ENCODE data around the gene MTHFD1L. TPM values are rescaled to one million over a fixed set of nuclear protein-coding genes. Genes with fewer than 3 reads are reported as not detected.
"Not testable (repeated sequence)": the region's sequence is repeated elsewhere in the genome, so short reads cannot be mapped to it uniquely, and the experiment has no call there.

Gene MTHFD1L
- total RNA-seq (100 to 1,000 TPM; 102 to 108 TPM), polyA plus RNA-seq (5.8 TPM)

DNA sequence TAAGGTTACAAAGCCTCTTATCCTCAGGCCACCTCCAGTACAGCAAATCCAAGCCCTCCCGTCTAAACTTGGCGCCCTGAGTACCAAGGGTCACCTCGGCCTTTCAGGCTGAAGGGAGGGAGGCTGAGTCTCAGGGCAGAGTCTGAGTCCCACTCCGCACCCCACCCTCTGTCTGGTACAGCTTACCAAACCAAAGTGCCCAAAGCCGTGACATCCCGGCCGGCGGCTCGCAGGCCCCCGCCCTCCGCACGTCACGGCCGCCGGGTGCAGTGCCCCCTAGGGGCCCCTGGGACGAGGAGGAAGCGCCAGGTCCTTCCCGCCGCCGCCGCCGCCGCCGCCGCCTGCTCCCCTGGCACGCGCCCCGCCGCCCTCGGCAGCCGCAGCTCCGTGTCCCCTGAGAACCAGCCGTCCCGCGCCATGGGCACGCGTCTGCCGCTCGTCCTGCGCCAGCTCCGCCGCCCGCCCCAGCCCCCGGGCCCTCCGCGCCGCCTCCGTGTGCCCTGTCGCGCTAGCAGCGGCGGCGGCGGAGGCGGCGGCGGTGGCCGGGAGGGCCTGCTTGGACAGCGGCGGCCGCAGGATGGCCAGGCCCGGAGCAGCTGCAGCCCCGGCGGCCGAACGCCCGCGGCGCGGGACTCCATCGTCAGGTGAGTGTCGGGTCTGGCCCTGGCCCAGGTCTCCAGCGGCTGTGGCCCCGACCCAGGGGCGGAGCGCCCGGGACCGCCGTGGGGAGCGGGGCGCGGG, at the start of gene MTHFD1L:
Gene MTHFD1L, plus strand, starts transcription at position 297 of the 741 bp plus-strand sequence. Its CDS starts 121 bp downstream, at position 418.
- Histone ChIP-seq H3K36me3 (ENCODE audit: insufficient read depth, low read length) (no peaks in the 10 kb centered on the region), H3K27me3 (ENCODE audit: insufficient read depth, low read length, poor library complexity, severe bottlenecking) (peaks cover 2% of the 10 kb centered on the region), H3K4me1 (ENCODE audit: insufficient read depth, low read length) (peaks cover 11% of the 10 kb centered on the region), H3K4me3 (ENCODE audit: low read length) (peak within 1 kb of the TSS; percentile 74), H3K27ac (ENCODE audit: low read depth, low read length) (peak within 1 kb of the TSS; percentile 51), H3K9me3 (ENCODE audit: low read length) (no peaks in the 10 kb centered on the region)
- Mint-ChIP-seq H3K4me3 (peak within 1 kb of the TSS; percentile 82 to 94 (median 91)), H3K36me3 (no peaks in the 10 kb centered on the region), H3K4me1 (peaks cover 9 to 15% (median 10%) of the 10 kb centered on the region in 3 donors), H3K27ac (peak within 1 kb of the TSS in 6 of 8 donors; percentile 76 to 97 (median 92)), H3K9me3 (no peaks in the 10 kb centered on the region), H3K27me3 (peaks cover 7 to 21% of the 10 kb centered on the region in 2 donors)
- ChIA-PET POLR2A (no interaction called here), CTCF (interaction anchor here (0.7 to 1.4 kb wide), 4 partner anchors 9 to 27 kb away, joined by 3 read pairs; no protein-coding TSS in a partner anchor)
- peak; percentile 50 to 75 (median 67) for DNase-seq

DNA sequence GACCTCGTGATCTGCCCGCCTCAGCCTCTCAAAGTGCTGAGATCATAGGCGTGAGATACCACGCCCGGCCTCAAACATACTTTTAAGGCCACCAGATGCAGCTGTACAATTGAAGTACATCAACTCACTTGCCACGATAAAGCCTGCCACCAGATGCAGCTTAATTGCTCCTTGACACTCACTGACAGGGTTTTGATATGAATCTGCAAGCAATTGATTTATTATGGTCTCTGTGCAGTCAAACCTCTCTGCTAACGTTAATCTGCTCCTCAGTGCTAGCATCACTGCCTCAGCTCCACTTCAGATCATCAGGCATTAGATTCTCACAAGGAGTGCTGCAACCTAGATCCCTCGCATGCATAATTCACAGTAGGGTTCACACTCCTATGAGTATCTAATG, 48.9 kb upstream of the MTHFD1L start:
- DNase-seq; H3K27me3 ChIP-seq (ENCODE audit: insufficient read depth, low read length, poor library complexity, severe bottlenecking); H3K9me3 Mint-ChIP-seq; POLR2A ChIA-PET; H3K9me3 ChIP-seq (ENCODE audit: low read length); H3K4me1 ChIP-seq (ENCODE audit: insufficient read depth, low read length); H3K4me3 ChIP-seq (ENCODE audit: low read length); H3K36me3 ChIP-seq (ENCODE audit: insufficient read depth, low read length); H3K27ac Mint-ChIP-seq; H3K4me3 Mint-ChIP-seq; H3K27me3 Mint-ChIP-seq; H3K27ac ChIP-seq (ENCODE audit: low read depth, low read length): not testable (repeated sequence)
- CTCF ChIA-PET = interaction anchor here (0.7 to 5.9 kb wide), 4 partner anchors 9 to 475 kb away, joined by 3 to 95 read pairs (median 10); no protein-coding TSS in a partner anchor
- H3K4me1 Mint-ChIP-seq = peaks cover 10 to 22% (median 20%) of the 10 kb centered on the region in 3 donors
- H3K36me3 Mint-ChIP-seq = peaks cover 0 to 15% (median 2%) of the 10 kb centered on the region in 3 donors

DNA sequence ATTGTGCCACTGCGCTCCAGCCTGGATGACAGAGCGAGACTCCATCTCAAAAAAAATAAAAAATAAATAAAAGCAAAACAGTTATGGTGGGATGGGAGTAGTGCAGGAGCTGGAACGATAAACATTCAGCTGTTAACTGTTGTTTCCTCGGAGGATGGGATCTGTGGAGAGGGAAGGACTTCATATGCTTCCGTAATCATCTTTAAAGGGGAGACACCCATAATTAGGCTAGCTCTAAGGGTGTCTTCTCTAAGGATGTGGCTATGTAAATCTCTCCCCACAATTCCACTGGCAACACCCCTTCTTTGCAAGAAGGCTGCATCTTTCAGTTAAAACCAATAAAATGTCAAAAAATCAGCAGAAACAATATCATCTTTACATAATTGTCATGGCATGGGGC, 42.6 kb upstream of the MTHFD1L start:
- H3K4me3 ChIP-seq (ENCODE audit: low read length) = no peak overlapping the region
- H3K9me3 ChIP-seq (ENCODE audit: low read length) = no peaks in the 10 kb centered on the region
- no peaks in the 10 kb centered on the region for H3K4me1 ChIP-seq (ENCODE audit: insufficient read depth, low read length)
- H3K36me3 ChIP-seq (ENCODE audit: insufficient read depth, low read length) = no peaks in the 10 kb centered on the region
- H3K27me3 ChIP-seq (ENCODE audit: insufficient read depth, low read length, poor library complexity, severe bottlenecking) = no peaks in the 10 kb centered on the region
- ChIA-PET CTCF (interaction anchor here (1.1 to 2.4 kb wide), 2 partner anchors 405 to 413 kb away, joined by 3 to 8 read pairs; no protein-coding TSS in a partner anchor), POLR2A (no interaction called here)
- Mint-ChIP-seq H3K4me3 (no peak overlapping the region), H3K27ac (no peak overlapping the region), H3K36me3 (peaks cover 0 to 31% (median 1%) of the 10 kb centered on the region in 3 donors), H3K27me3 (no peaks in the 10 kb centered on the region), H3K4me1 (peaks cover 0 to 3% (median 0%) of the 10 kb centered on the region in 3 donors), H3K9me3 (no peaks in the 10 kb centered on the region)
- no peak overlapping the region for H3K27ac ChIP-seq (ENCODE audit: low read depth, low read length)
- no peak for DNase-seq

DNA sequence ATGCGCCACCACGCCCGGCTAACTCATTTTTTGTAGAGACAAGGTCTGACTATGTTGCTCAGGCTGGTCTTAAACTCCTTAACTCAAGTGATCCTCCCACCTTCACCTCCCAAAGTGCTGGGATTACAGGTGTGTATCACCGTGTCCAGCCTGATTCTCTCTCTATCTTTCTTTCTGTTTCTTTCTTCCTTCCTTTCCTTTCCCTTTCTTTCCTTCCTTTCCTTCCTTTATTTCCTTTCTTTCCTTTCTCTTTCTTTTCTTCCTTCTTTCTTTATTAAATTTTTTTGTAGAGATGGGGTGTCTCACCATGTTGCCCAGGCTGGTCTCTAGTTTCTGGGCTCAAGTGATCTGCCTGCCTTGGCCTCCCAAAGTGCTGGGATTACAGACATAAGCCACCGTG, 38.7 kb upstream of the MTHFD1L start:
- Histone ChIP-seq H3K27ac (ENCODE audit: low read depth, low read length) (no peak overlapping the region), H3K27me3 (ENCODE audit: insufficient read depth, low read length, poor library complexity, severe bottlenecking) (no peaks in the 10 kb centered on the region), H3K4me1 (ENCODE audit: insufficient read depth, low read length) (no peaks in the 10 kb centered on the region), H3K9me3 (ENCODE audit: low read length) (no peaks in the 10 kb centered on the region), H3K4me3 (ENCODE audit: low read length) (no peak overlapping the region), H3K36me3 (ENCODE audit: insufficient read depth, low read length) (no peaks in the 10 kb centered on the region)
- DNase-seq = no peak
- no peak overlapping the region for H3K4me3 Mint-ChIP-seq
- H3K4me1 Mint-ChIP-seq = no peaks in the 10 kb centered on the region
- H3K36me3 Mint-ChIP-seq = peaks cover 0 to 32% (median 1%) of the 10 kb centered on the region in 3 donors
- ChIA-PET POLR2A (no interaction called here), CTCF (interaction anchor here (2.8 kb wide), 1 partner anchor 11 kb away, joined by 15 read pairs; no protein-coding TSS in a partner anchor)
- H3K9me3 Mint-ChIP-seq = no peaks in the 10 kb centered on the region
- no peaks in the 10 kb centered on the region for H3K27me3 Mint-ChIP-seq
- peak overlapping the region in 1 of 8 donors; percentile 86 for H3K27ac Mint-ChIP-seq

DNA sequence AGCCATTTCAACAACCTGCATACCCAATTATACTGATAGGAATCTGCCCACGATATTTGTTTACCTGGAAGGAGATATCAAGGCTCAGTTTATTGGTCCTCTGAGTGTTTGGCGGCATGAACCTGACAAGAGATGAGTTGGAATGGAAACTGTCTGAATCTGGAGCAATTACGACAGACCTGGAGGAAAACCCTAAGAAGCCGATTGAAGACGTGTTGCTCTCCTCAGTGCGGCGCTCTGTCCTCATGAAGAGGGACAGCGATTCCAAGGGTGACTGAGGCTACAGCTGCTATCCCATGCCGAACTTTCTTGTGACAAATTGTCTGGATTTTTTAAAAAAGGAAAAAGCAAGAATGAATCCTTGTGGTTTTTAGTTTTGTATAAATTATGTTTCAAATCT, 37.4 kb upstream of the MTHFD1L start:
- H3K4me3 ChIP-seq (ENCODE audit: low read length); H3K27ac ChIP-seq (ENCODE audit: low read depth, low read length); DNase-seq; CTCF ChIA-PET; H3K27me3 Mint-ChIP-seq; H3K9me3 ChIP-seq (ENCODE audit: low read length); POLR2A ChIA-PET; H3K36me3 ChIP-seq (ENCODE audit: insufficient read depth, low read length); H3K4me1 Mint-ChIP-seq; H3K9me3 Mint-ChIP-seq; H3K4me3 Mint-ChIP-seq; H3K4me1 ChIP-seq (ENCODE audit: insufficient read depth, low read length); H3K27me3 ChIP-seq (ENCODE audit: insufficient read depth, low read length, poor library complexity, severe bottlenecking): not testable (repeated sequence)
- Mint-ChIP-seq H3K36me3 (peaks cover 0 to 26% (median 1%) of the 10 kb centered on the region in 3 donors), H3K27ac (peak overlapping the region in 1 of 8 donors; percentile 8)

DNA sequence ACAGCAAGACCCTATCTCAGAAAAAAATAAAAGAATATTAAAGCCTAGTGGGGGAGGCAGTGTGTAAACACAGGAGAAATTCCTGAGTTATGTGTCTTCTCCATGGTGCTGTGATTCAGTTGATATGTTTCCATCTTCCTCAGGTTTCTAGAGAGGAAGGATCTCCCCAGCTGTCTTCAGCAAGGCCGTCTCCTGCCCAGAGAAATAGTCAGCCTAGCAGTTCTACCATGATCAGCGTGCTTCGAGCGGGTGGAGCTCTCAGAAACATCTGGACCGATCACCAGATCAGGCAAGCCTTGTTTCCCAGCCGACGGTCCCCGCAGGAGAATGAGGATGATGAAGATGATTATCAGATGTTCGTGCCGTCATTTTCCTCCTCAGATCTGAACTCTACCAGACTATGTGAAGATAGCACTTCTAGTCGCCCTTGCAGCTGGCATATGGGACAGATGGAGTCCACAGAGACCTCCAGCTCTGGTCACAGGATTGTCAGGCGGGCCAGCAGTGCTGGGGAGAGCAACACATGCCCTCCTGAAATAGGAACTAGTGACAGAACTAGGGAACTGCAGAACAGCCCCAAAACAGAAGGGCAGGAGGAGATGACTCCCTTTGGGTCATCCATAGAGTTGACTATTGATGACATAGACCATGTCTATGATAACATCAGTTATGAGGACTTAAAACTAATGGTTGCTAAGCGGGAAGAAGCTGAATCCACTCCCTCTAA, 34.9 kb upstream of the MTHFD1L start:
- Mint-ChIP-seq H3K4me3 (no peak overlapping the region), H3K9me3 (no peaks in the 10 kb centered on the region), H3K36me3 (peaks cover 0 to 35% (median 1%) of the 10 kb centered on the region in 3 donors), H3K4me1 (no peaks in the 10 kb centered on the region), H3K27ac (no peak overlapping the region), H3K27me3 (peaks cover 0 to 1% of the 10 kb centered on the region in 2 donors)
- no peak for DNase-seq
- CTCF ChIA-PET = no interaction called here
- POLR2A ChIA-PET = no interaction called here
- no peak overlapping the region for H3K4me3 ChIP-seq (ENCODE audit: low read length)
- no peaks in the 10 kb centered on the region for H3K4me1 ChIP-seq (ENCODE audit: insufficient read depth, low read length)
- H3K9me3 ChIP-seq (ENCODE audit: low read length) = no peaks in the 10 kb centered on the region
- H3K27ac ChIP-seq (ENCODE audit: low read depth, low read length) = no peak overlapping the region
- no peaks in the 10 kb centered on the region for H3K27me3 ChIP-seq (ENCODE audit: insufficient read depth, low read length, poor library complexity, severe bottlenecking)
- no peaks in the 10 kb centered on the region for H3K36me3 ChIP-seq (ENCODE audit: insufficient read depth, low read length)

DNA sequence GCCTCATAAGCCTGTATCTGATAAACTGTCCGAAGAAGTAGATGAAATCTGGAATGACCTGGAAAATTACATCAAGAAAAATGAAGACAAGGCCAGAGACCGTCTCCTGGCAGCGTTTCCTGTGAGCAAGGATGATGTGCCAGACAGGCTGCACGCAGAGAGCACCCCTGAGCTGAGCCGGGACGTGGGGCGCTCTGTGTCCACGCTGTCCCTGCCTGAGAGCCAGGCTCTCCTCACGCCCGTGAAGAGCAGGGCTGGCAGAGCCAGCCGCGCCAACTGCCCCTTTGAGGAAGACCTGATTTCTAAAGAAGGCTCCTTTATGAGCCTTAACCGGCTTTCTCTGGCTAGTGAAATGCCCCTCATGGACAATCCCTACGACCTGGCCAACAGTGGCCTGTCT, 33.9 kb upstream of the MTHFD1L start:
- no peaks in the 10 kb centered on the region for H3K4me1 Mint-ChIP-seq
- peaks cover 0 to 1% of the 10 kb centered on the region in 2 donors for H3K27me3 Mint-ChIP-seq
- DNase-seq = no peak

DNA sequence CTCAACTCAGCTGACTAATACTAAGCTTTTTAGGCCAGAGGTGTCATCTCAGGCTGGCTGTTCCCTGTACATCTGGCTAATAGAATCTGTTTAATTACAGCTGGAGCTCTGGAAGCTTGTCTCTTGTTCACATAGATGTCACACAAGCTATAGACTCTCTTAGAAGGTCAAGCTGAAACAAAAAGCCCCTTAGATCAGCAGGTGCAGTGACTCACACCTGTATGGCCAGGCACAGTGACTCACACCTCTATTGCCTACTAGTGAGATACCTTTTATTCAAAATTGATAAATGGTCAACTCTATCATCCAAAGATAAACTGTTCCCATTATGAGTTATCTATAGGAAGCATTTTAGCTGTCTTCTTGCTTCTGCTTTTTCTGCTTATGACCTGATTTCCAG, 29.9 kb upstream of the MTHFD1L start:
- Histone ChIP-seq H3K27me3 (ENCODE audit: insufficient read depth, low read length, poor library complexity, severe bottlenecking) (no peaks in the 10 kb centered on the region), H3K36me3 (ENCODE audit: insufficient read depth, low read length) (no peaks in the 10 kb centered on the region), H3K27ac (ENCODE audit: low read depth, low read length) (no peak overlapping the region), H3K4me3 (ENCODE audit: low read length) (no peak overlapping the region), H3K4me1 (ENCODE audit: insufficient read depth, low read length) (no peaks in the 10 kb centered on the region), H3K9me3 (ENCODE audit: low read length) (no peaks in the 10 kb centered on the region)
- H3K36me3 Mint-ChIP-seq = peaks cover 0 to 39% (median 0%) of the 10 kb centered on the region in 3 donors
- peaks cover 0 to 1% of the 10 kb centered on the region in 2 donors for H3K27me3 Mint-ChIP-seq
- no peak overlapping the region for H3K27ac Mint-ChIP-seq
- H3K4me1 Mint-ChIP-seq = no peaks in the 10 kb centered on the region
- H3K9me3 Mint-ChIP-seq = no peaks in the 10 kb centered on the region
- ChIA-PET CTCF (interaction anchor here (1.7 to 2.4 kb wide), 2 partner anchors 18 to 417 kb away, joined by 4 to 5 read pairs; no protein-coding TSS in a partner anchor), POLR2A (no interaction called here)
- DNase-seq = no peak
- H3K4me3 Mint-ChIP-seq = no peak overlapping the region

More for the DNA sequence above, 33.9 kb upstream of the MTHFD1L start:
- Histone ChIP-seq H3K36me3 (ENCODE audit: insufficient read depth, low read length) (no peaks in the 10 kb centered on the region), H3K4me3 (ENCODE audit: low read length) (no peak overlapping the region), H3K27ac (ENCODE audit: low read depth, low read length) (no peak overlapping the region), H3K4me1 (ENCODE audit: insufficient read depth, low read length) (no peaks in the 10 kb centered on the region), H3K27me3 (ENCODE audit: insufficient read depth, low read length, poor library complexity, severe bottlenecking) (no peaks in the 10 kb centered on the region), H3K9me3 (ENCODE audit: low read length) (no peaks in the 10 kb centered on the region)
- peaks cover 0 to 35% (median 1%) of the 10 kb centered on the region in 3 donors for H3K36me3 Mint-ChIP-seq
- ChIA-PET POLR2A (no interaction called here), CTCF (no interaction called here)
- H3K27ac Mint-ChIP-seq = no peak overlapping the region
- H3K9me3 Mint-ChIP-seq = no peaks in the 10 kb centered on the region
- H3K4me3 Mint-ChIP-seq = no peak overlapping the region

All from CD8-positive, alpha-beta memory T cell (primary cell).